Measurements from ENCODE around the gene SIRT1.

- no peak for TF ChIP-seq CTCF (conservative IDR thresholded peaks at IDR 0.05; ENCODE audit: low read depth, low read length)
- TF ChIP-seq EZH2phosphoT487 (IDR thresholded peaks at IDR 0.05; ENCODE audit: borderline replicate concordance, low read length), result no peak
- no peak for TF ChIP-seq EZH2 (IDR thresholded peaks at IDR 0.05; ENCODE audit: low read length, unreplicated experiment)
These were observed 39.7 kb downstream of the SIRT1 start for GRCh38 chr10:67924136-67924535.

Measured in PC-3 (cell line).